Loucy (cell line): ENCODE results near the gene TIMP1.

Source experiments
- EZH2phosphoT487 ChIP-seq: fragments of 200-600 bp; IDR thresholded peaks from 2 replicates; pipeline ENCODE4 v1.6.1; 2018; ENCODE audit warnings: antibody characterized with exemption, mild to moderate bottlenecking, moderate library complexity, borderline replicate concordance
- TF ChIP-seq, protein P1 (sequence below): fragments of 200-600 bp; sonication (generic); conservative IDR thresholded peaks from 2 replicates; pipeline ENCODE4 v1.5.1; 2014; ENCODE audit warnings: mild to moderate bottlenecking, antibody characterized with exemption, low read length

GRCh38 chrX:47619486-47620302, 37.5 kb downstream of the TIMP1 start, which contains the start of gene SYN1:
- TF ChIP-seq, protein P1, sequence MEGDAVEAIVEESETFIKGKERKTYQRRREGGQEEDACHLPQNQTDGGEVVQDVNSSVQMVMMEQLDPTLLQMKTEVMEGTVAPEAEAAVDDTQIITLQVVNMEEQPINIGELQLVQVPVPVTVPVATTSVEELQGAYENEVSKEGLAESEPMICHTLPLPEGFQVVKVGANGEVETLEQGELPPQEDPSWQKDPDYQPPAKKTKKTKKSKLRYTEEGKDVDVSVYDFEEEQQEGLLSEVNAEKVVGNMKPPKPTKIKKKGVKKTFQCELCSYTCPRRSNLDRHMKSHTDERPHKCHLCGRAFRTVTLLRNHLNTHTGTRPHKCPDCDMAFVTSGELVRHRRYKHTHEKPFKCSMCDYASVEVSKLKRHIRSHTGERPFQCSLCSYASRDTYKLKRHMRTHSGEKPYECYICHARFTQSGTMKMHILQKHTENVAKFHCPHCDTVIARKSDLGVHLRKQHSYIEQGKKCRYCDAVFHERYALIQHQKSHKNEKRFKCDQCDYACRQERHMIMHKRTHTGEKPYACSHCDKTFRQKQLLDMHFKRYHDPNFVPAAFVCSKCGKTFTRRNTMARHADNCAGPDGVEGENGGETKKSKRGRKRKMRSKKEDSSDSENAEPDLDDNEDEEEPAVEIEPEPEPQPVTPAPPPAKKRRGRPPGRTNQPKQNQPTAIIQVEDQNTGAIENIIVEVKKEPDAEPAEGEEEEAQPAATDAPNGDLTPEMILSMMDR = no peak
- no peak for TF ChIP-seq EZH2phosphoT487
